T-helper 9 cell (primary cell): Measurements from ENCODE around the gene ESF1.

Experiments used
- DNase-seq: peaks from one replicate; pipeline ENCODE4 v3.0.0-alpha.2; 2020
- total RNA-seq, 2 donors: gene quantifications; one replicate each; lab custom pipeline; 2026; lab: John Stamatoyannopoulos, UW

The ESF1 gene
- total RNA-seq = 18.1 to 36.9 reads per million in 2 donors

DNA sequence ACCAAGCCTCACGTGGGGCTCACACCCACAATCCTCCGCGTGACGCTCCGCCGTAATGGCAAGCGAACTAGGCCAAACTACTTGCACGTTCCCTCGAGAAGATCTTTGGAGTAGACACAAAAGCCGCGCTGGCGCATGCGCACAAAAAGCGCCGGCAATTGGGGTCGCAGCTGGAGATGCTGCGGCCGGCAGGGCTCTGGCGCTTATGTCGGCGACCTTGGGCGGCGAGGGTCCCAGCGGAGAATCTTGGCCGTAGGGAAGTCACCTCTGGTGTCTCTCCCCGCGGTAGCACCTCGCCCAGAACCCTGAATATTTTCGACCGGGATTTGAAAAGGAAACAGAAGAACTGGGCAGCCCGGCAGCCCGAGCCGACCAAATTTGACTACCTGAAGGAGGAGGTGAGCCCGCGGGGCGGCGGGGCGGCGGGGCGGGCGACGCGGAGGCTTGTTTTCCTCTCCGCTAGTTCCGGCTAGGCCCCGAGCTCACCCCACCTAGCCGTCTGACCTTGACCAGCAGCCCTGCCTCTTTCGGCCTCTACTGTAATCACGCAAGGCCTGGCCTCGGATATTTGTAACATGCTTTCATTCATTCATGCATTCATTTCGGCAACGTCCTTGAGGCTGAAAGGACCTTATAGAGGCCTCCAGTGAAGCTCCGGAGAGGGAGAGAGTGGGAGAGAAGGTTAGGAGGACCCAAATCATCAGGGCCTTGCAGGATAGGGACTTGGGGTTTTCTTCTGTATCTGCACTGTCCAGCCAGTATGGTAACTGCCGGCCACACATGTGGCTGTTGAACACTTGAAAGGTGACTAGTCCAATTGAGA is at the start of gene ESF1, which contains the start of gene NDUFAF5:
Gene ESF1, minus strand, starts transcription at position 27 of the 823 bp plus-strand sequence. CDS start 1,779 bp downstream, outside the sequence.
Gene NDUFAF5, plus strand, starts transcription at position 136 of the 823 bp plus-strand sequence. Its CDS starts 41 bp downstream, at position 177.
- DNase-seq = peak; percentile 84

DNA sequence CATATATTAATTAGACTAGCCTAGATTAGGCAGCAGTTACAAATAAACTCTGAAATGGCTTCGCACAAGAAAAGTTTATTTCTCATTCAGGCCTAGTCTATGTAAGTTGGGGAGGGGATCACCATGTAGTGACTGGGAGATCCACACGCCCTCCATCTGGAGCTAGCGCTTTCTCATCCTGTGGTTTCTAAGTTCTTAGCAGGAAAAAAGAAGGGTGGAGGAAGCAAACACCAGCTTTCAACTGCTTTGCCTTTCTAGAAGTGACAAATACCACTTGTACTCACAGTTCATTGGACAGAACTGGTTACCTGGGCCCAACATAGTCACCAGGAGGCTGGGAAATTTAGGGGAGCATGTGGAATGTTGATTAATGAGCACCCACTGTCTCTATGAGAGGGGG is 46.8 kb upstream of the ESF1 start:
- DNase-seq = no peak

DNA sequence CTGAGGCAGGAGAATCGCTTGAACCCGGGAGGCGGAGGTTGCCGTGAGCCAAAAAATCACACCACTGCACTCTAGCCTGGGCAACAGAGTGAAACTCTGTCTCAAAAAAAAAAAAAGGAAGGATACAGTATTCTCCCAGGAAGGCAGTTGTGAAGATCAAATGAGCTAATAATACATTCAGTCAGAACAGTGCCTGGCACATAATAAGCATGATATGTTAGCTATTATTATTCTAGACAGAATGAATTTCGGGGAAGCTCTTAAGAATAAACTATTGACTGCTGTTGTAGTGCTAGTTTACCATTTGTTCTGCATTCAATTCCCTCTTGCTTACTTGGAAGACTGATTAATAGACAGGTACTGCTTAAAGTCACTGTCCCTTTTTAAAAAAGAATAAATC is 40.7 kb upstream of the ESF1 start:
- DNase-seq = no peak

DNA sequence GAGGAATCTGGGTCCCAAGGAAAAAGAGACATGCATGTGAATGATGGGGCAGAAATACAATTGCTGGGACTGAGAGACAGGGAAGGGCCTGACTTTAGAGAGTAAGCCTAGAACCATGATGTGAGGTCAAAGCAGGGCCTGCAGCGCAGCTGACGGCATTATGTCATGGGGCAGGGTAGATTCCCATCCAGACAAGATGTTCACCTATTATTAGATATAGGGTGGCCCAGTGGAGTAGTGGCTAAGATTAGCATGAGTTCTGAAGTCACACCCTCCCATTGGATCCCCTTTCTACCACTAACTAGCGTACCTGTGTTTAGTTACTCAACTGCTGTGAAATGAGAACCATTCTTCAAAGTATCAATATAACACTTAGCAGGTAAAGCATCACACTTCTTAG is 39.7 kb upstream of the ESF1 start:
- no peak for DNase-seq

DNA sequence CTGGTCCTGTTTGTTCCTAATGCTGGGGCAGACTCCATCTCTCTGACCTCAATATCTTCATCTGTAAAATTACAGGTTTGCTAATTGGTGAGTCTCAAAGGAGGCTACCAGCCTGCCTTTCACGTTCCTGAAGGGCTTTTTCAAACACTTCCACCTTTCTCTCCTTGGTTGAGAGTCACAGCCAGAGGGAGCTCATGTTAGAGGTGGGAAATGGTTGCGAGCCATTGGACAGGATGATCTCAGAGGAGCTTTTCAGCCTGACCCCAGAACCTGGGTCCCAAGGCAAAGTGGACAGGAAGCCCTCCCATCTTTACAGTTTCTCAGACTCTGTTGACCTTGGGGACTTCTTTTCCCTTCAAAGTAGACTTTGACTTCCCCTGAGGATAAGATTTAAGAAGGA is 37.7 kb upstream of the ESF1 start:
- no peak for DNase-seq

DNA sequence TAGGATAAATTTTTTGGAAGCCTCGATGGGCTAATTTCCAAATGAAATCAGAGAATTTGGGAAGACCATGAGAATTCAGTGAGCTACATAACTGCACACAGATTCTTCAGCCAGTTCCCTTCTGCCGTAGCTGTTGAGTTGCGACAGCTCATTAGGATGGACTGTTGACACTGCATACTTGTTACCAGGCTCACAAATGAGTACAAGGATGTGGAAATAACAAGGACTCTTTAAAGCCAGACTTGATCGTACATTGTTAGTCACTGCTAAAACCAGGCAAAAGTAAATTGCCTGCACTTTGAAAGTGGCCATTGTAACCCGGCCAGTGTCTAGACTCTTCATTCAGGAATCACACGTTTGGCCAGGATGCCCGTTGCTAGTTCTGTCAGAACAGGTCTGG is 37.2 kb upstream of the ESF1 start:
- DNase-seq = no peak

- DNase-seq = no peak
Measured at GRCh38 chr20:13819885-13820645, 35.3 kb upstream of the ESF1 start.

- no peak for DNase-seq
Measured at GRCh38 chr20:13817342-13817741, 32.6 kb upstream of the ESF1 start.

- DNase-seq = no peak
Measured at GRCh38 chr20:13816757-13817156, 32.0 kb upstream of the ESF1 start.

DNA sequence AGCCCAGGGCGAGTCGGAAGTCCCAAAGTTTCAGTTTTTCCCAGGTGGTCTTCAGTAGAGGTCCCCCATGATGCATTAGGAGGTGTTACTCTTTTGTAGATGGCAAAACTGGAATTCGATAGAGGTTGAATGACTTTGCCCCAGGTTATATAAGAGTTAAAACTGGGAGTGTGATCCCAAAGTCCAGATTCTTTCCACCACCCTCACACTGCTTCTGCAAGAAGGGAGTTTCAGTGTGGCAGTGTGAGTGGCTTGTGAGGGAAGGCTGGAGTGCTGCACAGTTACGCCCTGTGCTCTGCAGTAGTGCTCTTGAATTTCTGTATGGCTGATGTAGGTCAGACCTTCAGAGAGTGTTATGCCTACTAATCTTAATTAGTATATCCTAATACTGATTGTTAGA is 30.0 kb upstream of the ESF1 start:
- no peak for DNase-seq

DNA sequence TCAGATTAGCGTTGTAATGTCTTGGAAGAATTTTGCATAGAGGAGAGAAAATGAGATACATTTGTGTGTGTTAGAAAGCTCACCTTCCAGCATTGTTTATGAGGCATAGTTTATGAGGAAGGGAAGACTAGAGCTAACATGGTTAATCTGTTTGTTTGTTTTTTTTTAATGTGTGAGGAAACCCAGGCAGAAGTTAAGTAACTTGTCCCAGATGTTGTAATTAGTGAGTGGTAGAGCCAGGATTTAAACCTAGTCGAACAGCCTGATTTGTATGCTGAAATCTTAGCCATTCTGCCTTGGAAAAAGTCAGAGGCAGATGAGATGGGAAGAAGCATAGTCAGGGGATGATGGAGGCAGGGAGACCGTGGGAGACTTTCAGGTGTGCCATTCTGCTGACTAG is 29.2 kb upstream of the ESF1 start:
- DNase-seq = no peak

DNA sequence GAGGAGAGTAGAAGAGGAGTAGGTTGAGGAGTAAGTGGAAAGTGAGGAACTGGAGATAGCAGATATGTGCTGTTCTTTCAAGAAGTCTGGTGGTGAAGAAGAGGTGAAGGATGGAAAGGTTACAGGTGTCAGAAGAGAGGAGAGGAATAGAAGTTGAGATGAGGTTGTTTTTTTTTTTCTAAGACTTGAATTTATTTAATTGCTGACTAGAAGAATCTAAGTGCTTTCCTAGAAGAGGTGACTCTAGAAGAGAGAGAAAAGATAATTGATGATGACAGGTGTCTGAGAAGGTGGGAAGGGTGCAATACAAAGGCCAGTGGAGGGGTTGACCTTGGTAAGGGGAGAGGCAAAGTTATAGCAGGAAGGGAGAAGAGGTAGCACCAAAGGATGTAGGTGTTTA is 25.7 kb upstream of the ESF1 start:
- DNase-seq = no peak

GRCh38 chr20:13809855-13810254 is 25.1 kb upstream of the ESF1 start:
- no peak for DNase-seq

GRCh38 chr20:13809373-13809772 is 24.7 kb upstream of the ESF1 start:
- no peak for DNase-seq

DNA sequence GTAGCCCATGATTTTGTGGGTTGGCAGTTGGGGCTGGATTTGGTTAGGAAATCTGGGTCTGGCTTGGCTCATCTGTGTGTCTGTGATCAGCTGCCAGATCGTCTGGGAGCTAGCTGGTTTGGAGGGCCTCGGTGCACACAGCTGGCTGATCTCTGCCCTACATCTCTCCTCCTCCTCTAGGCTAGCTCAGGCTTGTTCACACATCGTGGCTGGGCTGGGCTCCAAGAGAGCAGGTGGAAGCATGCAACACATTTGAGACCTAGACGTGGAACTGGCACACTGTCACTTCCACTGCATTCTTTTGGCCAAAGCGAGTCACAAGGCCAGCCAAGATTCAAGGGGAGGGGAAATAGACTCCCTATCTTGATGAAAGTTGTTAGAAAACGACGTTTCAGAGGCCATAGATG is 16.0 kb upstream of the ESF1 start:
- DNase-seq = no peak

GRCh38 chr20:13799974-13800373 is 15.3 kb upstream of the ESF1 start:
- no peak for DNase-seq

- DNase-seq = no peak
Measured at GRCh38 chr20:13799040-13799439, 14.3 kb upstream of the ESF1 start.

DNA sequence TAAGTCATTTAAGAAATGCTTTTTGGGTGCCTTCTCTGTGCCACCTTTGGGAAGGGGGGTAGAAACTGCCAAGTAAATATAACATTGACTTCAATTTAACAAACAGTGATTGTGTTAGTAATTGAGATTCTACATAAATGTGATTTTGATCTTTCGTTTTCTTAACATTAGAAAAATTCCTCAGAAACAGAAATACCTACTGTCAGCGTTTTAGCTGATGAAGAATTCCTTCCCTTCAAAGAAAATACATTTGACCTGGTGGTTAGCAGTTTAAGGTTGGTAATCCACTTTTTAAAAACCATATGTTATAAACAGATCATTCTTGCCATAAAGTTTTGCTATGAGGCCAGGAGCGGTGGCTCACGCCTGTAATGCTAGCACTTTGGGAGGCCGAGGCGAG is 9.9 kb upstream of the ESF1 start:
- DNase-seq = no peak

- DNase-seq = no peak
Measured at GRCh38 chr20:13793001-13793400, 8.3 kb upstream of the ESF1 start.

DNA sequence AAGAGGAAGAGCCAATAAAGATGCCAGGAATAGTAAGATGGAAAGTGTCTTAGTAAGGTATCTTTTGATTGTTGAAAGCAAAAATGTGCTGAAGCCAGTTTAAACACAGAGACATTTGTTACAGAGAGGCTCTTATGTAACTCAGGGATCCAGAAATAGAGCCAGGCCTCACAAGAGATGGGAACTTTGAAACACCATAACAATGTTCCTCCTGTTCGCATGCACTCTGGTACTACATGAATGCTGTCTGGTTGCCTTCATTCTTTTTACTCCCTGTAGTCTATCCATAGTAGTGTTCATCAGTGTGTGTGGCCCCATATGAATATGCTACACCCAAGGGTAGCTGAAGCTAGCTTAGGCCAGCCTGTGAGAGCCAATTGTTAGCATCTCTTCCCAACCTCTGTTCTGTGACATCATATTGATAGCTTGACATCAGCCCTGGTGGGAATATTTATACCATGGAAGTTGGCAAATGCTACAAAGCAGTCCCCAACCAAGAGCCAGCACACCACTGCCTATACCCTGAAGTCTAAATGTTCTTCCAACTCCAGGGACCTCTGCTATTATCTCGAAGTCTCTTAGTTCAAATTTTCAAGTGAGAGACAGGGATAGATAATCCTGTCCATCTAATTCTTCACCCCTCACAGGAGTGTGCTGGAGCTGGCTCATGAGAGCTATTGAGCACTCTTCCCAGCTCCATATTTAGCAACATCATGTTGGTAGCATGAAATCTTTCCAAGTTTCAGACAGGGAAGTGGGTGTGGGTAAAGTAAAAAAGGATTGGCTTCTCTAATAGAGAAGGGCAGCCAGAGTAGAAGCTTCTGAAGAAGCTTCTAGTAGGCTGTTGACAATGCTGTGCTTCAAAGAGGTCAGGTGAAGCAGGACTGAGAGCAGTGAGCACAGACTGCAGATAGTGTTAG is 7.1 kb upstream of the ESF1 start:
- no peak for DNase-seq

GRCh38 chr20:13790708-13791107 is 6.0 kb upstream of the ESF1 start:
- no peak for DNase-seq

DNA sequence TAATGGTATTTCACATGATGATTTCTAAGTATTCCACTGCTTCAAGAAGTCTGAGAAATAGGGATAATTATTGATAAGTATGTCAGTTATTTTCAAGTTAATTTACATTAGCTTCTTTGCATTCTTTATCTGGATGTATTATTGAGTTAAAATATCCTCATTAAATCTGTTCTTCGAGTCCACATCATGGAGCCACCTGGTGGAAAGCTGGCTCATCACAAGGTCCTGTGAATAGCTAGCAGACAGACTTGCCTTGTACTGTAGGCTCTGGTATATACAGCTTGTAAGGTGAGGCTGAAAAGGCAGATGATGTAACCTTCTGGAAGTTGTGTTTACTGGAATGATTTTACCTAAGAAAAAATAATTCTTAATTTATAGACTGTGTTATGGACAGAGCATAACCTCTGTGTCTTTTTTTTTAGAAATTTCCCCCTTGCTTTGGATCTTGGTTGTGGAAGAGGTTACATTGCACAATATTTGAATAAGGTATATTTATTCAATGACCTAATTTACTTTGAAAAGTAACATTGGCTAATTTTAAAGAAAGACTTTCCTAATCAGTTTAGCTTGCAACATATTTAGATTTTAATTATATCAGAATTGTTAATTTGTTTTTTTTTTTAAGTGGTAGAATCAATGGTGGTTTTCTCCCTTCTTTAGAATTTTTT is 3.6 kb upstream of the ESF1 start:
- DNase-seq = peak; percentile 6
